Kidney glomerular epithelial cell (primary cell): ENCODE data around the gene FRK.
"Not testable (repeated sequence)": the region's sequence is repeated elsewhere in the genome, so short reads cannot be mapped to it uniquely, and the experiment has no call there.

ENCODE experiments used
- DNase-seq: peaks from one replicate; lab custom pipeline; 2025; lab: John Stamatoyannopoulos, UW

Gene FRK

DNA sequence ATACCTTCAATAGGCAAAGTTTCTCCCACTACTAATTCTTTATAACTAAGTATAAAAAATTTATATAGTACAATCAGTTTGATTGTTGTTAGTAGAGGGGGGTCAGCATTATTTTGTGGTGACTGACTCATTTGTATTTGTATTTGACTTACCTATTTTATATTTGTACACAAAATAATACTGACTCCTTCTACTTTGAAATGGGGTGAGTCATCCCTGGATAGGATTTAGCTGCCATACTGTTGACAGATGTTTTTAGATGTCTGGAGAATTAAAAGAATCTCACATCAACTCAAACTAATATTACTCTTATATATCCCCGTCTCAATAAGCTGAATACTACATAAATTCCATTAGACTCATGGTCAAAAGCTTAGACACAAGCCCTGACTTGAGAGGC, 114.9 kb downstream of the FRK start:
- no peak for DNase-seq

DNA sequence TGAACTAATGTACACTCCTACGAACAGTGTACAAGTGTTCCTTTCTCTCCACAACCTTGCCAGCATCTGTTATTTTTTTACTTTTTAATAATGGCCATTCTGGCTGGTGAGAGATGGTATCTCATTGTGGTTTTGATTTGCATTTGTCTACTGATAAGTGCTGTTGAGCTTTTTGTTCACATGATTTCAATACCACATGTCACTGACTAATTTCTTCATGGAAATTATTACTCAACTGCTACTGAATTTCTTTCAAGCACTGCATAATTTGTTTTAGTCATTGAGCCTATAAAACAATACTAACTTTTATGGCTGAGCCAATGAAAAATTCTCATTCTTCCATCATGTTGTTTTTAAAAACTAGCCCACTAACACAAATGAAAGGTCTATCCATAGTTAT, 115.4 kb downstream of the FRK start:
- peak; percentile 23 for DNase-seq

DNA sequence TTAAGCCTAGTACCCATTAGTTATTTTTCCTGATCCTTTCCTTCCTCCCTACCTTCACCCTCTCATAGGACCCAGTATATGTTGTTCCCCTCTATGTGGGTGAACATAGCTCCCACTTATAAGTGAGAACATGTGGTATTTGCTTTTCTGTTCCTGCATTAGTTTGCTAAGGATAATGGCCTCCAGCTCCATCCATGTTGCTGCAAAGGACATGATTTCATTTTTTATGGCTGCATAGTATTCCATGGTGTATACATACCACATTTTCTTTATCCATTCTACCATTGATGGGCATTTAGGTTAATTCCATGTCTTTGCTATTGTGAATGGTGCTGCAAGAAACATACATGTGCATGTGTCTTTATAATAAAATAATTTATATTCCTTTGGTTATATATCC, 115.9 kb downstream of the FRK start:
- DNase-seq = not testable (repeated sequence)

DNA sequence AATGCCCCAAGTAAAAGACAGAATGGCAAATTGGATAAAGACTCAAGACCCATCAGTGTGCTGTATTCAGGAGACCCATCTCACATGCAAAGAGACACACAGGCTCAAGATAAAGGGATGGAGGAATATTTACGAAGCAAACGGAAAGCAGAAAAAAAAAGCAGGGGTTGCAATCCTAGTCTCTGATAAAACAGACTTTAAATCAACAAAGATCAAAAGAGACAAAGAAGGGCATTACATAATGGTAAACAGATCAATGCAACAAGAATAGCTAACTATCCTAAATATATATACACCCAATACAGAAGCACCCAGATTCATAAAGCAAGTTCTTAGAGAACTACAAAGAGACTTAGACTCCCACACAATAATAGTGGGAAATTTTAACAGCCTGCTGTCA, 123.2 kb downstream of the FRK start:
- not testable (repeated sequence) for DNase-seq

DNA sequence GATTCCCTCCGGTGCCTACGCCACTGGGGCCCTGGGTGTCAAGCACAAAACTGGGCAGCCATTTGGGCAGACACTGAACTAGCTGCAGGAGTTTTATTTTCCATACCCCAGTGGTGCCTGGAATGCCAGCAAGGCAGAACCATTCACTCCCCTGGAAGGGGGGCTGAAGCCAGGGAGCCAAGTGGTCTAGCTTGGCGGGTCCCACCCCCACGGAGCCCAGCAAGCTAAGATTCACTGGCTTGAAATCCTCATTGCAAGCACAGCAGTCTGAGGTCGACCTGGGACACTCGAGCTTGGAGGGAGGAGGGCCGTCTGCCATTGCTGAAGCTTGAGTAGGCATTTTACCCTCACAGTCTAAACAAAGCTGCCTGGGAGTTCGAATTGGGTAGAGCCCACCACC, 125.3 kb downstream of the FRK start:
- no peak for DNase-seq

DNA sequence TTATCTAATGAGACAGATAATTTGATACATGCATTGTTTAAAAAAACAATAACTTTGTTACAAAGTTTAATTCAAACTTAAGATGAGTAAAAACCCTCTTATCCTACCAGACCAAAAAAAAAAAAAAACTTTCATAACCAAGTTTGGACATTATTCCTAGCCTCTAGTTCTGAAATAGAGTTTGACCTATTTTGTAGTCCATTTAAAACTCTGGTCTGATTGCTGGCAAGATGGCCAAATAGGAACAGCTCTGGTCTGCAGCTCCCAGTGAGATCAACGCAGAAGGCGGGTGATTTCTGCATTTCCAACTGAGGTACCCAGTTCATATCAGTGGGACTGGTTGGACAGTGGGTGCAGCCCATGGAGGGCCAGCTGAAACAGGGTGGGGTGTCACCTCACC, 125.9 kb downstream of the FRK start:
- no peak for DNase-seq

DNA sequence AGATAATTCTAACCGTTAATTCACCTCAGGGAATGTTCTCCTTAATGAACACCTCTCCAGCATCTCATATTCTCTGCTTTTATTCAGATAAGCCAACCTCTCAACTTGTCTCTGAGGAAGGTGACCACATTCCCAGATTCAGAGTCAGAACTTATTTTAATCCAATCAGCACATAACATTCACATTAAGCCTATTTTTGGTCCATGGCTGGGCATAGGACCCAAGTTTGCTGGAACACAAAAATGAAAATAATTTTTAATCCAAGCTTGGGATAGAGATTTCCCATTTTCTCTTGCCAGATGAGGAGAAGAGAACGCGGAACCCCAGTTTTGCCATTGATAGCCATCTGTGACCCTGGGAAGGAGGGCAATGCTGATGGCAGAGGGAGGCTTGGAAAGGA, 126.5 kb downstream of the FRK start:
- no peak for DNase-seq

DNA sequence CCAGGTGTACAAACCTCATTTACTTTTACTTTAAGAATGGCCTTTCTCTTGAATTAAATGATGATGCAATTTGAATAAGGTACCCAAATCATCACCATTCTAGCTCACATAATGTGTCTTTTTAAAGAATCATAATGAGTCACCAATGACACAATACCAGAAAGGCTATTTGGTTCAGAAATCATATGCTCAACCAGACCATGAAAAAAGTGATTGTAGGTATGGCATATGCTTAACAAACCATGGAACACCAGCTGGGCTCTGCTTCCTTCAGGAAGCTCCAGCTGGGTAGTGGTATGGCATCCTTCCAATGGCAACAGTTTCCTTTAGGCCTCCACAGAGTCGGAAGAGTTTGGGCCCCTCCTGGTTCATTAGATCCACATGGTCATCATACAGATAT, 128.2 kb downstream of the FRK start:
- DNase-seq = peak; percentile 59

DNA sequence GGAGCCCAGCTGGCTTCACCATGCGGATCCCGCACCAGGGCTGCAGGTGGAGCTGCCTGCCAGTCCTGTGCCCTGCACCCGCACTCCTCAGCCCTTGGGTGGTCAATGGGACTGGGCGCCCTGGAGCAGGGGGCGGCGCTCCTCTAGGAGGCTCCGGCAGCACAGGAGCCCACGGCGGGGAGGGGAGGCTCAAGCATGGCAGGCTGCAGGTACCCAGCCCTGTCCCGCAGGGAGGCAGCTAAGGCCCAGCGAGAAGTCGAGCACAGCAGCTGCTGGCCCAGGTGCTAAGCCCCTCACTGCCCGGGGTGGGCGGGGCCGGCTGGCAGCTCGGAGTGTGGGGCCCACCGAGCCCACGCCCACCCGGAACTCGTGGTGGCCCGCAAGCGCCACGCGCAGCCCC, 132.7 kb downstream of the FRK start:
- not testable (repeated sequence) for DNase-seq

DNA sequence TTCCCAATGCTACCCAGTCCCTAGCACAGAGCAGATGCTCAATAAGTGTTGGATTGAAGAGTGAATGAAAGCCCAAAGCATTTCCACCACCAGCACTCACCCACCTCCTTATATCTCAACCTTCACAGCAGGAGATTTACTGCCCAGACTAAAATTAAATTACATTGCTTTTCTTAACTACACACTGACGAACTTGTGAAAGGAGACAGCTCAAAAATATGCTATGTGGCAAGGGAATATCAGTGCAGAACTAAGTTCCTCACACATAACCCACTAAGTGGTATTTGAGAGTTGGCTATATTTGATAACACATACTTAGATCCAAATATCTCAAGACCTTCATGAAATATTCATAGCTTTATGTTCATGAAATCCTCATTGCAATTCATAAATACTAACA, 137.7 kb downstream of the FRK start:
- no peak for DNase-seq

DNA sequence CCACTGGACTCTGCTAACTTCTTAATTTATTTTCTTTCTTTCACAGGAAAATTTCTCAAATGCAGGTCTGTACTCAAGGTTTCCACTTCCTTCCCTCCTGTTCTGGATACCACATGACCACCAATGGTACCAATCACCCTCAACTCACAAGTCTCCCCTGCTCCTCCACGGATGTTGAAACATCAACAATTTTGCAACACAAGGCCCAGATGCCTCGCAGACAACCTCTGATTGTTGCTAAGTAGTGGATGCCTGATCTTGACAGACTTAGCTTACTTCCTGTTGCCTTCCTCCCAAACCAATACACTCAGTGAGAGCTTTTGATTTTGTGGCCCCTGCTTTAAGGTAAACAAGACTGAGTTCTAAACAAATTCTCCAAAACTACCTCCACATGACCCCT, 146.6 kb downstream of the FRK start:
- no peak for DNase-seq

DNA sequence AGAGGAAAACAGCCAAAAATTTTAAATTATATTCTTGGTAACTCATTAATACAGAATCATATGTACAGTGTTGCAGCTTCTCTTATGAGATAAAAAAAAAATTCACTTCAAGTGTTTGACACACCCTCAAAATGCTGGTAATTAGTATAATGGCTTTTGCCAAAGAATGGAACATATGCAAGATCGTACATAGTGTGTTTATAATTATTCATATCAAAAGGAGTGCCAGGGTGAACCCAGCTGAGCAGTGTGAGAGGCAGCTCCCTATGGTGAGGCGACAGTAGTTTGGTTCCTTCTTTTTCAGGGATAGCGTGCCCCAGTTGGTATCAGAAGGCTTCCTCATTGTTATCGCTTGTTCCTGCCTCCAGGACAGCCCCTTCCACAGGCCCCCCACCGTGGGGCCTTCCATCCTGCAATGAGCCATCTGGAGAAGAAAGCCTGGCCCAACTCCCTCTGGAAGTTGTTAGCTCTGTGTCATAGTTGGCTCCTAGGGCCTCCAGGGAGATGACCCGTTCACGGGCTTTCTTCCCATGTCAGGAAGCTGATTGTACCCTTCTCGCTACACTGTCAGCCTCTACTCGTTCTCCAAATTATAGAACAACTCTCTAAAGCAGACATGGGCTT, 150.7 kb downstream of the FRK start:
- DNase-seq = no peak

DNA sequence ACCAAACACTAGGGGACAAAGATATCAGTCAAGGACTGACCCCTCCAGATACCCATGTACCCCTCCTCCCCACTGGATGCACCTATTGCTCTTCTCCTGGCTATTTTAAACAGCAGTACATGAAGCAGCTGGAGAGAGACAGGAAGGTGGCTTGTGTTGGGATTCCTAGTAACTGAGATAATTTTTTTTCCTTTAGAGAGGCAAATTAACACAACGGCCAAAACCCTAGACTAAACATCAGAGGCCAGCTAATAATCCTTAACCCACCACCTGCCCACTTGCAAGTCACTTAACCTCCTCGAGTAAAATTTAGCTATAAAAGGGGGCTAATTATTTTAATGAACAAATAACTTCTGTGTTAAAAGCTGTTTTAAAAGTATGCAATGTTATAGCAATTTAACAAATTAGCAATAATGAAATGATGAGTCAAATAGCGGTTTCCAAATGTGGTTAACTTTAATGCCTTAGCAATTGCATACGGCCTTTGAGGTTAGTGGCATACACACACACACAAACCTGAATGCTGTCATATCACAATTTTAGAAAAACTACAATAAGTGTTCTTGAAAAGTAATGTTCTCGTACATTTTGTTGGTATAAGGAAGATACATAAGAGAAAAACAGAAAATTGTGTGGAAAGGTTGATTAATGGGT, 151.7 kb downstream of the FRK start:
- DNase-seq = no peak

DNA sequence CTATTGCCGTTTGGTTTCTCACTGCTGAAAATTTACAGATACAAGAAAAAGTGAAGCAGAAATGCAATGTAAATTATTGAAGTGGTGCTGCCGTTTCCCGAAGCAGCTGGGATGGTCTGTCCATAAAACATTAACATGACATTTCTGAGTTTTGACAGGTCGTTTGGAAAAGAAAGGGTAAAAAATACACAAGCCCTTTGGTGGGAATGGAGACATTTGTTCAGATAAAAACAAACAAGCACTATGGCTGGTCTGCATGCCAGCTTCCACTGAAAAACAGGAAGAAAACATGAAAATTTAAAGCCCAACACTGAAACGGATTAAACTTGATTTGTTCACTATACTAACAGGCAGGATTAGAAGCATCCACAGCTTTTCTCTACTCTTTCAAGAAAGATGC, 155.2 kb downstream of the FRK start:
- DNase-seq = no peak

DNA sequence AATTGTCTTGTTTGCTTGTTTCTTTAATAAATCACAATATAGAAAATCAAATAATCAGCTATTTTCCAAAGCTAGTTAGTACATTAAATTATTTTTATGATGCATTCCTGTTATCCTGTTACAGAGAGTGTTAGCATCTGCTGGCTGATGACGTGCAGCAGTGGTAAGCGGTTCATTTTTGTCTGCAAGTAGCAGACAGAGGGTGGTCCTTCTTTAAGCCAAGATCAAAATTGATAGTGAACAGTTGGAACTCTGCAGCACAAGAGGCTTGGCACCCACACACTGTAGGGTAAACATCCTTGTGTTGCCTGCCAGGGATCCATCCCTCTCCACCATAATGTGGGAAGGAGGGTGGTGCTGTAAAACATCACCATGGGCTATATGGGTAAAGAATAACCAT, 158.3 kb downstream of the FRK start:
- DNase-seq = no peak

DNA sequence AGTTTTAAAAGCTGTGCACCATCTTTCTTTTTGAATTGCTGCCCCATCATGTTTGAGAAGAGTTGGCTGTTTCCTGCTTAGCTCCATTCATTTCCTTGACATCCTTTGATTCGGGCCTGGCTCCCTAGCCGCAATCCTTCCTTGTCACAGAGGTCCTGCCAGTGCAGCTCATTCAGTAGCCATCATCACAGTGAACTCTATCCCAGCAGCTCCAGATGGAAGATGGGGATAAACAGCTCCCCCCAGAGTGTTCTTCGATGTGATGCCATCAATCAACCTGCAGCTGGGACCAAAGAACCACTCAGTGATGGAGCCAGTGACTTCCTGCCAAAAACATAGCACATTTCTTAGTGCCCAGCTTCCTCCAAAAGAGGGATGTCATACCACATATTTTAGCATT, 158.8 kb downstream of the FRK start:
- no peak for DNase-seq

DNA sequence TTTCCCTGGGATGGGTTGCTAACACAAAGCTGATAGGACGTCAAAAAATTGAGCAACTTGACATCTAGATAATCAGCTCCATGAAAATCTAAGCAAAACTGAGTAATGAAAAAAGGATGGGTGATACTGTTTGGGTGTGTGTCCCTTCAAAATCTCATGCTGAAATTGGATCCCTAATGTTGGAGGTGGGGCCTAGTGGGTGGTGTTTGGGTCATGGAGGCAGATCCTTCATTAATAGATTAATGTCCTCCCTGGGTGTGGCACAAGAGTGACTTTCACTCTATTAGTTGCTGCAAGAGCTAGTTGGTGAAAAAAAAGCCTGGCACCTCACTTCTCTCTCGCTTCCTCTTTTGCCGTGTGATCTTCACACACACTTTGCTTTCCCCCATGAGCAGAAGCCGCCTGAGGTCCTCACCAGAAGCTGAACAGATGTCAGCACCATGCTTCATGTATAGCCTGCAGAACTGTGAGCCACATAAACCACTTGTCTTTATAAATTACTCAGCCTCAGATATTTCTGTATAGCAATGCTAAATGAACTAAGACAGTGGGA, 160.9 kb downstream of the FRK start:
- DNase-seq = no peak

DNA sequence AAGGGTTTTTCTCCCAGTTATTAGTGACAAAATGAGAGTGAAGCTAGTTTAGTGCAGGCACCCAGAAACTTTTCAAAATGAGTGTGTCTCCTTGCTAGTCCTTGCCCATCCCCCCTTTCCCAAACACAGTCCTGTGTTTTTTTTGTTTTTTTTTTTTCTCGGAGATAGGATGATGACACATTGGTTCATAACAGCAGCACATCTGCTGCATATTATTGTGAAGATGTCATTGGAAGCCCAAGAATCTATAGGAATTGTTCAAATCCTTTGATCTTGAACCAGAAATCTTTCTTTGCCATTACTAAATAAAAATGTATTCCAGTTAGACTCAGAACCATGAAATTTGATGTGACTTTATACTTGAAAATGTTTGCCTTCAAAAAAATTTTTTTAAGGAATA, 162.4 kb downstream of the FRK start:
- DNase-seq = peak; percentile 1

DNA sequence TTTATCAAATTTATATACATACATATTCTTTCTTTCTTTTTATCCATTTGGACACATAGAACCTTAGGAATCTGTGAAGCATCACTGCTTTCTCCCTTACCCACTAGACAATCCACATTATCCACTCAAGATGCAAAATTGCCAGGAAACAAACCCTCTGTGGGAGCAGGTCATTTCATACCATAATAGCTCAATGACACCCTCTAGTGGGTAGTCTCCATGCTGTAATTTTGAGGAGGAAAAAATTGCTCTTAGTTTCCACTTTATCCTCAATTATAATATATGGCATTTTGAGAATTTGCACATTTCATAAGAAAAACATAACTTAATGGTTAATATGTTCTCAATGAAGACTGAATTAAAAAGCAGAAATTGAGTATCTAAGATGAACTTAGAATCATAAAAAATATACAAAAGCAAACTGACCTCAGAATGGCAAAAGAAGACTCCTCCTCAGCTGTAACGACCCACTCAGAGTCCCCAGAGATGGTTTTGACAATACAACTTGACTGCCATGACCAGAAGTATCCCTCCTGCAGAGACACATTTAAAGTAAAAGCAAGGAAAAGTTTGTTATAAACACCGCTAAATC, 164.1 kb downstream of the FRK start:
- DNase-seq = peak; percentile 24

DNA sequence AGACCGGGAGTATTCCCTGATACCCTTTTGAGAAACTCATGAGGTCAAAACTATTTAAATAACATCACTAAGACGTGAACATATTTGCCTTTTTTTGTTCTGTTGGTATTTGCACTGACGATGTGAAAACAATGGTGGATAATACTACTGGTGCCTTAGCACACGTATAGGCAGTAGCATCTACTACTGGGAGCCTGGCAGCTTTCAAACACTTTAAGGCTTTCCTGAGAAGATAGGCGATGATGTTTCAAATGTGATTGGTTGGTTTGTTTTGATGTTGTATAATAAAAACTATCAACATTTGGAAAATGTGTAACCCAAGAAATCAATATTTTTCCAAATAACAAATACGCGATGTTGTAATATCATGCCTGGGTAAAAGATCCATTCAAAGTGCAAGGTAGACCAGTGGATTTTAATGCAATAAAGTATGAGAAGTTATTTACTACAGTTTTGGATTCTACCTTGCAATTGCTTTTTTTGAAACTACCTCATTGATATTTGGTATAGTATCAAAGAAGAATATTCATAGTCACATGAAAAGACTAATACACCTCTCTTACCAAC, 166.2 kb downstream of the FRK start:
- no peak for DNase-seq

DNA sequence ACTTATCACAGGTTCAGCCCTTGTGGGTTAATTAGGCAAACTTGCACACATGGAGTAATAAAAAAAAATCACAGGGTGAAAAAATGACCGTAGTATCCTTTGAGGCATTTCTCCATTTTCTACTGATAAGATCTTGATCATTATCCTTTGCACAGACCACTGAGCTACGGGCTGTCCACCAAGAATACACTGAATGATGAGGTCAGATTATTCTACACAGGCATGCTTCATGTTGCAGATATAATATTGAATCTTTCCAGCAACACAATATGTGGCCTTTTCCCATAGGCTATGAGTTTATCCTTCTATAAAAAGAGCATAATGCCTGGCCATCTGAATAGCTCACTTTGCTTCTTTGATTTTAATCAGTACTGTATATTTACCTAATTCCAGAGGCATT, 168.9 kb downstream of the FRK start:
- no peak for DNase-seq

DNA sequence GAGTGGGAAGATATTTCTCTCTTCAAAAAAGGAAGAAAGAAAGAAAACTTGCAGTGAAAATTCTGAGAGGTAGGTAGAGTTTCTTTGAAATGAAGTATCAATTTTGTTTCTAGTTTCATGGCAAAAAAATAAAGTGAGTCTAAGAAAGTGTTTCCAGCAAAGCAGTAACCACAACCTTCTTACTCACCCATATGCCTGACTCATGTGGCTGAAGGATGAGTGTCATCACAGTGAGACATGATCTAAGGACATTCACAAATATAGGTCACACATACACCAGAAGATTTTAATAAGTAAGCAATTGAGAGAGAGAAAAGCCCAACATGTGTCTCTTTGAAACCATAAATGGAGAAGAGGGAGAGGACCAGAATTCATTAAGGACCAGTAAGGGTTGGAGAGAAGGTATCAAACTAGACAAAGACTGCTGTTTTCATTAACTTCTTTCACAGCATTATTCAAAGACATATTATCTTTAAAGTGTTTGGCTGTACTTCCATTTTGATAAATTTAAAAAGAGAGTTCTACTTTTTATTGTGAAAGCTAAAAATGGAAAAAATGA, 169.5 kb downstream of the FRK start:
- peak; percentile 80 for DNase-seq

DNA sequence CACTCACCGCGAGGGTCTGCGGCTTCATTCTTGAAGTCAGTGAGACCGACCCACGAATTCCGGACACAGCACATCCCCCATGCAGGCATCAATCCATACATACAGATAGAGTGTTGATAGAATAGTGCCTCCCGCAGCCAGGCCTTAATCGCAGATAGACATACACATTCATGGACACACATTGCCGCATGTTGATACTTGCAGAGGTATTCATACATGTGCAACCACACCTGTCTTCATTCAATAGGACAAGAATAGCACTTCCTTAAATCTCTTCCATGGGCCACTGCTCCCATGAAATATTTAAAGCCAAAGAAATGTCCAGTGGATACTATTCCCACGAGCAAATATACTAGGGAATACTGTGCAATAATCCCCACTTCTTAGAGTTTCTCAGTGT, 170.5 kb downstream of the FRK start:
- DNase-seq = no peak
